SKM-1 treated with dmso at 0.1 percent for 144 hours (cell line): Measurements from ENCODE around the gene TNS4.

Experiments used
- DNase-seq: peaks from one replicate; lab custom pipeline; 2025; ENCODE audit not compliant: unreplicated experiment; lab: John Stamatoyannopoulos, UW

Gene TNS4

GRCh38 chr17:40473573-40474365, 27.7 kb downstream of the TNS4 start:
- no peak for DNase-seq

GRCh38 chr17:40472733-40473452, 28.5 kb downstream of the TNS4 start:
- no peak for DNase-seq

GRCh38 chr17:40471846-40472732, 29.3 kb downstream of the TNS4 start:
- DNase-seq, result no peak

GRCh38 chr17:40470932-40471828, 30.2 kb downstream of the TNS4 start:
- no peak for DNase-seq

GRCh38 chr17:40469805-40470675, 31.4 kb downstream of the TNS4 start:
- no peak for DNase-seq

GRCh38 chr17:40468560-40468959, 32.9 kb downstream of the TNS4 start:
- DNase-seq, result no peak

DNA sequence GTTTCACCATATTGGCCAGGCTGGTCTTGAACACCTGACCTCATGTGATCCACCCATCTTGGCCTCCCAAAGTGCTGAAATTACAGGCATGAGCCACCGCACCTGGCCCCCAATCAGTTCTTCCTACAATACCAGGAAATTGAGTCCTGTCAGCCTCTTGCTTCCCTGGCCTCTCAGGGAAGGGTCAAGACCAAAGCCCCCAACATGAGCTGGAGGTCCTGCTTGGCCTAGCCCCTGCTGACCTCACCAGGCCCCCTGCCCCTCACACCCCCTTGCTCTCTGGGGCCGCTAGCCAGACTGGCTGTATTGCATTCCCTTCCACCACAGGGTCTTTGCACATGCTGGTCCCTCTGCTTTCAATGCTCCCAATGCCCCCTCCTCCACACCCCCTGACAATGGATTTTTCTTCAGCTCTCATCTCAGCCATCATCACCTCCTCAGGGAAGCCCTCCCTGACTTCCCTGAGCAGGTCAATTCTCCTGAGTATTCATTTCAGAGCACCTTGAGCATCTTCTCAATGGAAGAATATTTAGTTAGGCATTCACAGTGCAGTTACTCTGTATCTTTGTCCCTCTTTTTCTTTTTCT, 34.0 kb downstream of the TNS4 start:
- no peak for DNase-seq

DNA sequence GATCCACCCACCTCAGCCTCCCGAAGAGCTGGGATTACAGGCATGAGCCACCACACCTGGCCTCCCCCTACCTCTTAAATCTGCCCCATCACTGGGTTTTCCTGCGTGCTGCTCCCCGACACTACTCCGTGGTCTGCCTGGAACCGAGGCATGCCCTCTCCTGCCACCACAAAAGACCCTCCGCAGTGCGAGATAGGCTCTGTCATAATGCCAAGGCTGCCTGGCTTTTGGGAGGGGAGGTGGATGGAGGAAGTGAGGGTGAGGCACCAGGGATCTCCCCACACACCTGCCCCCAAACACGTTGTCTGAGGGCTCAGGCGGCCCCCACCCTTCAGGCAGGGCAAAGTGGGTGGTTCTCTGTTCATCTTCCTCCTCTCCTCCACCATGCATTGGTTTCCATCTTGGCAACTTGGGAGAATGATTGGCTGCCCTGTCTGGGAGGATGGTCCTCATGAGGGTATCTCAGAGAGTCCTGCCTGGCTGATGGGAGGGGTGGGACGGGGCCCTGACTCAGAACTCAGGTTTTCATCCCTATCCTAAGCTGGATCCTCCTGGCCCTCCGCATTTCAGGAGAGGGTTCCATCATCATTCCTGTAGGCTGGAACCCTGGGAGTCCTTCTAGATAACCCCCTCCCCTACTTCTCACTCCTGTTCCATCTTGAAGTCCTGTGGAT, 35.0 kb downstream of the TNS4 start:
- no peak for DNase-seq

GRCh38 chr17:40464392-40464855, 37.0 kb downstream of the TNS4 start:
- no peak for DNase-seq

DNA sequence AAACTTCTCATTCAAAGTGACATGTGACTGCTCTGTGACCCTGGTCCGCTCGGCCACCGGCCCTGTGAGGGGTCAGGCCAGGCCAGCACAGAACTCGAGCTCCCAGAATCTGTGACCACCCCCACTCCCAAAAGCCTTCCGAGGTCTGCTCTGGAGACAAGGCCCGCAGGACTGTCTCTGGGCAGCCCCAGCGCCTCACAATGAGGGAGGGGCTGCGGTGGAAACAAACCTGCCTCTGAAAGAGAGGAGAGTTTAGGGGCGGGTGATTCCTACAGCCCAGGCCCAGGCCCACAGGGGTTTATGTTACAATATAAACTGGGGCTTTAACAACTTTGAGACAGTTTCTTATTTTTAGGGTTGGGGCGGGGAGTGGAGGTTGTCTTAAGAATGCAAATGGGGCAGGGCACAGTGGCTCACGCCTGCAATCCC, 38.3 kb downstream of the TNS4 start:
- no peak for DNase-seq

DNA sequence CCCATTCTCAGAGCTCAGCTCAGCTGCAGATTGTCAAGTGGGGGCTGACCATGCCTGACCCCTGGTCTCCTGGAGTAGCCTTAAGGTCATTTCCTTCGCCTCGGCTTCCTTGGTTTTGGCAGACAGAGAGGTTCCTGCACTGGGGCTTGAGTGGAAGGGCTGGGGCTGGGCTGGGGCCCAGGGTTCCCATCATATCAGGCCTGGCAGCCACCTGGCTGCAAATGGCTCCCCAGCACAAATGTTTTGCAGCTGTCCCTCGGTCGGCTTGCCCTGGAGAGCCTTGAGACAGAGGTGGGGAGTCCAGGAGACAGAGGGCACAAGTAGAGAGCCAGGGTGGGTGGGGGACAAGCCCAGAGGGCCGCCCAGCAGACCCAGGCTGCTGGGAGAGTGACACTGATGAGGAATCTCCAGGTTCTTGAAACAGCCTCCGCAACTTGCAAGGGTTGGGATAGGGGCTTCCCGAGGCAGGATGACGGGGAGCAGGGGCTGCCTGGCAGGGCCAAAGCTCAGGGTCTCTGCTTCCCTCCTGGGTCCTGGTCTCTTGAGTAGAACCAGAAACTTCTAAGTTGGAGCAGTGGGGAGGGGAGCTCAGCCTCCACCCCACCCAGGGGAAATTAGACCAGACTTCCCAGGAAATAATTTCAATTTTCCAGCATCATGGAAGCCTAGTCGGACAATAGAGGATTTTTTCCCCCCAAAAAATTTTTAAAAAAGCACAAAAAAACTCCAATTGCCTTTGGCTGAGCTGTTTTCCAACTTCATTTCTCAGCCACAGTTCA, 38.9 kb downstream of the TNS4 start:
- no peak for DNase-seq

DNA sequence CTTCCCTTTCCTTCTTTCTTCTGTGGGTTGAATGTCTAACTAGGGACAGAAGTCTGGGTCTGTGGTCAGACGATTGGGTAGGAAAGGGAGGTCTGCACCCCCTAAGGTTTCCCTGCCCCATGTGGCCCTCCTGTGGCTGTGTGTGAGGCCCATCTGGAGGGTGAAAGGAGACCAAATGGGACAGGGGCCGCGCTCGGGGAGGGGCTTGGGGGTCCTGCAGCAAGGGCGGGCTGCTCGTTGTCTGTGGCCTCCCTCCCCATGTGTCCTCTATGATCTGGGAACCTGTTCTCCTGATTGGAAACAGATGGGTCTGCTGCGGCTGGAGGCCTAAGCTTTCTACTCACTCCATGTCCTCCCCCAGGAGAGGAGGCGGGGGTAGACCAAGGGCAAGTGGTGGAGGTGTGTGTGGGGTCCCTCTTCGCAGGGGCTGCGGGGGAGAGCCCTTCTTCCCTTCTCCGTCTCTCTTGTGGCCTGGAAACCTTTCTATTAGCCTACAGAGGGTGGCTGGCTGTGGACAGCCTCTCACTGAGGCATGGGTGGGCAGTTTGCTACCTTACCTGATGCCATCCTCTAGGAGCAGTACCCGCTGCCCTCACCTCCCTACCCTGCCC, 39.6 kb downstream of the TNS4 start:
- DNase-seq, result no peak

GRCh38 chr17:40460968-40461731, 40.3 kb downstream of the TNS4 start:
- DNase-seq, result no peak

- DNase-seq, result no peak
These were observed 40.8 kb downstream of the TNS4 start for GRCh38 chr17:40460604-40460967.

DNA sequence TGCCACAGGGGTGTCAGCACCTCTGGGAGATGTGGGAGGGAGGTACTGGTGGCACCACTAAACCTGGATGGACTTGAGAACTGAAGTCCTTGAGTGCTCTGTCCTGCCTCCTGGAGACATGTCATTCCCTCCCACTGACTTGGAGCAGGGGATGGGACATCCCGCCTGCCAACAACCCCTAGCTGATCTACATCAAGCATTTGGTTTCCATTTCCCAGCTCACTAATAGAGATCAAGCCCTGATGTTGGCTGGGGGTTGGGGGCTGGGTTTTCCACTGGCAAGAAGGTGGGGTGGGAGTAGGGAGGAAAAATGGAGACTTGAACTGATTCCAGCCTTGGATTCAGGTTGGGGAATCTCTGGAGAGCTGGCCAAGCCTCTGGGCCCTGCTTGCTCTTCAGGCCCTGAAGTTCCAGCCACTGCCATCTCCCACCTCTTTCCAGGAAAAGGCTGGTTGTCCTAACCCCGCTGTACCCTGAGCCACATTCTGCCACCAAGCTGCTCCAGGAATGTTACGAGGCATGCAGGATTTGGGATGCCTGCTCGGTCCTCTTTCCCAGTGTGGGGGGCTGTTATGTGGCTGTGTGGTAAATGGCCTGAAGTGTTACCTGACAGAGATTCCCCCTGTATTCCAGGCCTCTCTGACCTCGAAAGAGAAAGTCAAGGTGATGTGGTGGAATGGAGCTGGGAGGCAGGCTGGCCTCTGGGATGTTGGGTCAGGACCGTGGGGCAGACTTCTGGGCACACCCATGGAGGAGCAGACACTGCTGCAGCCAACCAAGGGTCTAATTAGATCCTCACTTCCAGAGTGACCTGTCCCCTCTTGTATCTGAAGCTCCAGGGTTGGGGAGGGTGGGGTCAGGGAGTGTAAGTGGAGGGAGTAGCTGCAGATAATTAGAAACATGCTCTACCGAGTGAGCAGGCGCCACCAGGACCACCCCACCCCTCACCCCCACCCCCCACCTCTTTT, 41.5 kb downstream of the TNS4 start:
- DNase-seq, result no peak
